Activated naive CD8-positive, alpha-beta T cell treated with anti-CD3 and anti-CD28 coated beads, Interleukin-2, amount 50 U/mL, for 16 hours (primary cell): Measurements from ENCODE around the gene VAPA.
A peak's percentile ranks its signal among the peaks of the same experiment; 100 is the strongest.

Experiments
- DNase-seq: peaks from one replicate; pipeline ENCODE4 v3.0.0-alpha.2; 2020; ENCODE audit warnings: low read depth, low spot score

Gene VAPA

DNA sequence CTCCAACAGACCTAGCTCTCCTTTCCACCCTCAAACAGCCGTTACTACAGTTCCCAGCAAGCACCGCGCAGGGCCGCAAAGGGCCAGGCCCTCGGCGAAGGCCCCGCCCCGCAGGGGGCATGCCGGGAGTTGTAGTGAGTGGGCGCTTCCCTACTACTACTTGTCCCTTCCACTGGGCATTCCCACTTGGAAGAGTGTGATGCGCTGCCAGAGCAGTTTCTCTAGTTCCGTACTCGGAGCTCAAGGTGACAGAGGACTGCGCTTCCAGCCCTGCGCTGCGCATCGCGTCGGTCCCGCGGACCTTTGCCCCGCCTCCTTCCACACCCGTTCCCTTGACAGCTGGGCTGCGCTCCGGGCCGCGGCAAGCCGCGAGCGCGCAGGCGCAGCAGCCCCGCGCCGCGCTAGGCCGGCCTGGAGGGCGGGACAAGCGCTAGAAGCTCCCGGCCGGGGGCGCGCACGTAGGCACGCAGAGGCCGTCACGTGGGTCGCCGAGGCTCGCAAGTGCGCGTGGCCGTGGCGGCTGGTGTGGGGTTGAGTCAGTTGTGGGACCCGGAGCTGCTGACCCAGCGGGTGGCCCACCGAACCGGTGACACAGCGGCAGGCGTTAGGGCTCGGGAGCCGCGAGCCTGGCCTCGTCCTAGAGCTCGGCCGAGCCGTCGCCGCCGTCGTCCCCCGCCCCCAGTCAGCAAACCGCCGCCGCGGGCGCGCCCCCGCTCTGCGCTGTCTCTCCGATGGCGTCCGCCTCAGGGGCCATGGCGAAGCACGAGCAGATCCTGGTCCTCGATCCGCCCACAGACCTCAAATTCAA is at the start of gene VAPA:
Gene VAPA (plus strand): TSS at position 491 of the 808 bp plus-strand sequence. CDS start 241 bp downstream, at position 732.
- peak; percentile 82 for DNase-seq

GRCh38 chr18:9865764-9866490 is 47.9 kb upstream of the VAPA start:
- no peak for DNase-seq

GRCh38 chr18:9866627-9867026 is 47.2 kb upstream of the VAPA start:
- DNase-seq, result no peak

- DNase-seq, result no peak
These were observed 46.7 kb upstream of the VAPA start for GRCh38 chr18:9867071-9867594.

DNA sequence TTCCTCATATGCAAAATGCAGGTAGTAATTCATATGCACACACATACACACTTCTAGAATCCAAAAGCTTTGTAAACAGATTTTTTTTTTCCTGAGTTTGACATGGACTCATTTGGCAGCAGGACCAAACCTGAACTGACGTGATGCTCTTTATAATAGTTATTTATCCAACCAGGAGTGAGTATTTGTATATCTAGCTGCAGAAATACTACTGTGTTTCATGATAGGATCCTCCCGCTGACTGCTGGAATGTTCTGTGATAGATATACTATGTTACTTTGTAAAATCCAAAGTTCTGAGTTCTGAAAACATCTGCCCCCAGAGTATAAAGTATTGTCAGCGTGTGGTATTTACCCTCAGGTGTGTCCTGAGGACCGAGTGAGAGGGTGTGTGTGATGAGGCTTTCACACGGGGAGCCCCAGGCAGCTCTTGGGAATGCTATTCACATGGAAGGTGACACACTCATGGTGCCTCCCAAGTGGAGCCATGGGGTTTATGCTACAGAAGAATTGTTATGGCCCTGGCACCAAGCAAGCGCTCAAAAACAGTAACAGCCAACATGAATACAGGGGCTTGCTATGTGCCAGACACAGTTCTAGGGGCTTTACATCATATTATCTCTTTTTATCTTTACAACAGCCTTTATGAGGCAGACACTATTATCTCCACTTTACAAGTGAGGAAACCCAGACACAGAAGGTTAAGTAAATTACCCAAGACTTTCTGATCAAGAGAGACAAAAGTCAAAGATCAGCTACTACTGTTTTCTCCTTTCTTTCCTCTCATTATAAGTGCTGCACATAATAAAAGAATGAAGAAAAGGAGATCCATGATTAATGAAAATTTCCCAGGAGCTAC is 44.7 kb upstream of the VAPA start:
- no peak for DNase-seq

DNA sequence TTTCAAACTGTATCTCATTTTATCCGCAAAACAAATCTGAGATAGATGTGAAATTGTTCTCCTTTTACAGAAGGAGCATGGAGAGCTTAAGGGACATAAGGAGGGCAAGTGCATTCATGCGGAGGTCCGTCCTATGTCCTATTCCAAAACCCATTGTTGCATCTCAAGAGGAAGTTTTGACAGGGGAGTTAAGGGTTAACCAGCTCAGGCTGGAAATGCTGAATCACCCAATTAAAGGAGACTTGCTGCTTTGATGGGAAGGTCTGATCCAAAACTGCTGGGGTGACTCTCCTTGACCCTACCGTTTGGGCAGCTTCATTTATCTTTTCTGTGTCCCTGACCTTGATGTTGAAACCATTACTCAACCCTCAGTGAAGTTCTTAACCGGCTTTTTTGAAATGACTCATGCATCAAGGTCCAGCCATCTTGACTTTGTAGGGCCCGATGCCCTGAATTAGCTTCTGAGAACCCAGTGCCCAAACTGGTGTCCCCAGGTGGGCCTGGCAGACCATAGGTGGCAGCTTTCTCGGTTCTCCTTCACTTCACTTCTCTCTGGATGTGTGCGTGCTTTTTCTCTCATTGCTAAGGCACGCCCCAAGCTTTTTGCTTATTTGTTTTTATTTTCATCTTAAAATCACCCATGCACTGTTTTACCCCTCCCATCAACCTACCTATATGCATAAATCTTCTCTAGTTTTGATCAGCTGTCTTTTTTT is 43.9 kb upstream of the VAPA start:
- DNase-seq, result no peak

DNA sequence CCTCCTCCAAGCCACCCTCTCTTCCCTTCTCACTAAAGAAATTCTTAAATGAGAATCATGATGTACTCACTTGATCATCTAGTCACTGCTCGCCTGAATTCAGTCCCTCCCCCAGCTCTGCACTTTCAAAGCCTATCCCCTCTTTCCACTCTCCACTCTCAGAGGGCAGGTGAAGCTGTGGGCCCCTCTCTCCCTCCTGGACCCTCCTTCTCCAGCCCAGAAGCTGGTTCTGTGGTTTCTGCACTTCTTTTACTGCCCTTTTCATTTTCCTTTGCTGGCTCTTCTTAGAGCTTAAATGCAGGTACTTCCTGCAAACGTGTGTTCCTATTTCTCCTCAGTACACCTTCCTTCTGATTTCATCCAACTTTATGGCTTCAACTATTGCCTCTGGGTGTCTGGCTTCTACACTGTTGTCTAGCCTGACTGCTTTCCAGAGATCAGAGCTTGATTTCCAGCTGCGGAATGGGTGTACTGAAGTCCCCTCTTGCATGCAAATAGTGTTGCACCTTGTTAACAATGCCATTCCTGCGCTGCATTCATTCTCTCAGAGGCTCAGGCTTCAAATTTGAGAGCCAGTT is 43.3 kb upstream of the VAPA start:
- no peak for DNase-seq

DNA sequence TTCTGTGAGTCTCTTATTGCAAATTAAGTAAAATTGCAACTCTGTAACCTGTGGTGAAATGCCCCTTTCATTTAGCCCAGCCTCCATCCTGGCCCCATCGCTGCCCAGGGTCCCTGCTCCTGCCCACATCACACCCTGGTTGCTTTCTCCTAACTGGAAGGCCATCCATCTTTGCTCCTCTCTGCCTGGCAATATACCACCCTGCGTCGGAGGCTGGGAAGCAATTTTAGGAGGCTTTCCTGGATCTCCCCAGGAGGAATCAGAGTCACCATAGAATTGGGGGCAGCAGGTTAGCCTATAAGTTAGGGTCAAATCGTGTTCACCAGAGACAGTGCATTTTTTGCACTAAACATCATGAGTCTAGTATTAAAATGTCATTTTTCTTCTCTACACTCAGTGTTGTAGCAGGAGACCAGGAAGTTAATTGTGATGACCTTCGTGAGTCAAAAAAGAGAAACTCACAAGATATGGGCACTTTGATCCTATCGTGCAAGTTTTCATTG is 42.5 kb upstream of the VAPA start:
- DNase-seq, result no peak

GRCh38 chr18:9872823-9873222 is 41.0 kb upstream of the VAPA start:
- no peak for DNase-seq

- no peak for DNase-seq
These were observed 39.1 kb upstream of the VAPA start for GRCh38 chr18:9874728-9875127.

GRCh38 chr18:9876212-9876866 is 37.5 kb upstream of the VAPA start:
- DNase-seq, result no peak

DNA sequence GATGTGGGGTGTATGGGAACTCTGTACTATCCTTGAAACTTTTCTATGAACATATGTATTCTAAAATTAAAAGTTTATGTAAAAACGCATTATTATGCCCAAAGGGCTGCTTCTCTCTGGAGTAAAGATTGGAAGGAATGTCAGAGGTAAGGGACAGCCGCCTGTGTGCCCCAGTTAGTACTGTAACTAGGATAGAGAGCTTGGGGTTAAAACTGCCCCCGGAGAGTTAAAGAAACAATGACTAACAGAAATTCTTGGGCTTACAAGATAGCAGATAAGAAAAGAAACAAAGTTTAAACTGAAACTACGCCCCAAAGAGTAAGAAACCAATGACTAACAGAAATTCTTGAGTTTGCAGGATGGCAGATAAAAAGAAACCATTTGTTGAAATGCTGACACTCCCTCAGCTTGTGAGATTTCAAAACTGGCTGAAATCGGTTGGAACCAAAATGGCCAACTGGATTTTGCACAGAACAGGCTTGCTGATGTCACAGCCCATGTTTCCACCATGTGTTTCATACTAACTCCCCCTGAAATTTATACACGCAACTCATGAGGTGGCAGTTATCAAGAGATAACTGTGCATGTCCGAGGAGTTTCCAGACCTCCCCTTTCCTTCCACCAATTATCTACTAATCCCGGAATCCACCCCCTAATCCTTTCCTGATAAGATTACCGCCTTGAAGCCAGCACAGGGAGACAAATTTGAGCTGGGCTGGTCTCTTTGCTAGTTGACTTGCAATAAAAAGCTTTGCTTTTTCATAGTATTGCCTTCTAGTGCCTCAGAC is 36.8 kb upstream of the VAPA start:
- no peak for DNase-seq

DNA sequence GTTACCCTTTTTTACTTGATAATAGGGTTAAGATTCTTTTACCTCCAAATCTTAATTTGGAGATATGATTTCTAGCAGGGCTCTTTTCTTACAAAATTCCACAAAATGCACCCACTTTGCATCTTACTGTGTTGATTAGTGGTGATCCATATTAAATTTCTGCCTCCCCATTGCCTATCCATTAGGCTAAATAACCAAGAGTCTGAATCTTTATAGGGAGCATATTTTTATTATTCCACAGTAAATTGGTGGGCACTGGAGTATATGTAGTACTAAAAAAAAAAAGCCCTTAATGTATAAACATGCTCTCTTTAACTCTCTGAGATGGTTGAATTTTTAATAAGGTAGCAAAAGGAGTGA is 36.2 kb upstream of the VAPA start:
- no peak for DNase-seq

GRCh38 chr18:9878095-9878494 is 35.7 kb upstream of the VAPA start:
- DNase-seq, result no peak

DNA sequence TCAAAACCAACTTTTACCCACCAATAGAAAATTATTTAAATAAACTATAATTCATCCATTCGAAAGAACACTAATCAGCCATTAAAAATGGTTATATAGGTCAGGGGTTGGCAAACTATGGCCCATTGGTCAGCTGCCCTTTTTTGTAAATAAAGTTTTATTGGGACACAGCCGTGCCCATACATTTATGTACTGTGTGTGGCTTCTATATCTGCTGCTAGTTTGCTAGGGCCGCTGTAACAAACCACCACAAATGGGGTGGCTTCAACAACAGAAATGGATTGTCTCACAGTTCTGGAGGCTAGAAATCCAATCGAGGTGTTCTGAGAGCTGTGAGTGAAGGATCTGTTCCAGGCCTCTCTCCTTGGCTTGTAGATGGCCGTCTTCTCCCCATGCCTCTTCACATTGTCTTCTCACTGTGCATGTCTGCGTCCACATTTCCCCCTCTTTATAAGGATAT is 35.0 kb upstream of the VAPA start:
- no peak for DNase-seq

DNA sequence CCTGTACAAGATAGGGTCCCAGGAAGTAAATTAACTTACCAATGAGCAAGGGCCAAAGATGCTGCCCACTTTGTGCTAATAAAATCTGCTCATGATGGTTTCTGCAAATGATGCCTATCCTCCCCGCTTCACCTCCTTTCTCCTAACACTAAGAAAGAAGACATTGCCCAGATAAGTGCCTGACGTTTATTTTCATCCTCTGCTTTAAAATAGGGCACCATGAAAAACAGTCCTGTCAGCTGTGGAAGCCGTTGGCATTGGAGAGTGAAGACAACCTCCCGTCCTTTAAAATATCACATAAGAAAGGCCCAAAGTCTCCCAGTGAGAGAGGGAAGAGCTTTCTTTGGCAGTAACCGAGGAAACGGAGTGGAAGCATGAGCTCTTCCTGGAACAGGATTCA is 29.7 kb upstream of the VAPA start:
- DNase-seq, result no peak

- no peak for DNase-seq
These were observed 29.2 kb upstream of the VAPA start for GRCh38 chr18:9884532-9885140.

GRCh38 chr18:9885170-9886004 is 28.4 kb upstream of the VAPA start, which contains the start of gene TXNDC2:
Gene TXNDC2, plus strand, starts transcription at chr18:9885973. Its CDS starts 708 bp downstream, at chr18:9886681.
- DNase-seq, result no peak
